DMS153 treated with DMSO at 0.1 percent for 48 hours (cell line): ENCODE results near the gene CT45A3.
"Not testable (repeated sequence)": the region's sequence is repeated elsewhere in the genome, so short reads cannot be mapped to it uniquely, and the experiment has no call there.

Experiments used
- DNase-seq: peaks from one replicate; lab custom pipeline; 2025; ENCODE audit not compliant: unreplicated experiment; lab: John Stamatoyannopoulos, UW

Gene CT45A3, protein sequence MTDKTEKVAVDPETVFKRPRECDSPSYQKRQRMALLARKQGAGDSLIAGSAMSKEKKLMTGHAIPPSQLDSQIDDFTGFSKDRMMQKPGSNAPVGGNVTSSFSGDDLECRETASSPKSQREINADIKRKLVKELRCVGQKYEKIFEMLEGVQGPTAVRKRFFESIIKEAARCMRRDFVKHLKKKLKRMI

DNA sequence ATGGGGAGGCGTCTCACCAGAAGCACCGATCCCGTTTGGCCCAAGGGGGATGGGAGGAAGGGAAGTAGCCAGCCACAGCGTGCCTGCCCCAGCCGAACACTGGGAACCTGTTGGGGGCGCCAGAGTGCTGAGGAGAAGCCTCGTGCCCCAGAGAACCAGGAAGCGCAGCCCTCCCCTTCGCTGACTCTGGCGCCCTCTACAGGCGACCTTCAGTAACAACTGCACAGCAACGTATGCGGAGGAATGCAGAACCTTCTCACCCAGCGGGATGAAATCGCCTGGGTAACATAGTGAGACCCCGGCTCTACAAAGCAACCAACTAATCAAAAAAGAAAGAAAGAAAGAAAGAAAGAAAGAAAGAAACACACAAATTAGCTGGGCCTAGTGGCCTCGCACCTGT, at the start of gene CT45A3:
CT45A3 (minus strand) TSS at position 101 of the 400 bp plus-strand sequence. CDS start 3,747 bp downstream, outside the sequence.
- not testable (repeated sequence) for DNase-seq

DNA sequence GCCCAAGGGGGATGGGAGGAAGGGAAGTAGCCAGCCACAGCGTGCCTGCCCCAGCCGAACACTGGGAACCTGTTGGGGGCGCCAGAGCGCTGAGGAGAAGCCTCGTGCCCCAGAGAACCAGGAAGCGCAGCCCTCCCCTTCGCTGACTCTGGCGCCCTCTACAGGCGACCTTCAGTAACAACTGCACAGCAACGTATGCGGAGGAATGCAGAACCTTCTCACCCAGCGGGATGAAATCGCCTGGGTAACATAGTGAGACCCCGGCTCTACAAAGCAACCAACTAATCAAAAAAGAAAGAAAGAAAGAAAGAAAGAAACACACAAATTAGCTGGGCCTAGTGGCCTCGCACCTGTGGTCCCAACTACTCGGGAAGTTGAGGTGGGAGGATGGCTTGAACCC, 34.7 kb upstream of the CT45A3 start, which contains the start of gene CT45A6:
CT45A6 (minus strand) TSS at position 101 of the 400 bp plus-strand sequence. CDS start 3,794 bp downstream, outside the sequence.
- not testable (repeated sequence) for DNase-seq

DNA sequence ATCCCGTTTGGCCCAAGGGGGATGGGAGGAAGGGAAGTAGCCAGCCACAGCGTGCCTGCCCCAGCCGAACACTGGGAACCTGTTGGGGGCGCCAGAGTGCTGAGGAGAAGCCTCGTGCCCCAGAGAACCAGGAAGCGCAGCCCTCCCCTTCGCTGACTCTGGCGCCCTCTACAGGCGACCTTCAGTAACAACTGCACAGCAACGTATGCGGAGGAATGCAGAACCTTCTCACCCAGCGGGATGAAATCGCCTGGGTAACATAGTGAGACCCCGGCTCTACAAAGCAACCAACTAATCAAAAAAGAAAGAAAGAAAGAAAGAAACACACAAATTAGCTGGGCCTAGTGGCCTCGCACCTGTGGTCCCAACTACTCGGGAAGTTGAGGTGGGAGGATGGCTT, 17.4 kb upstream of the CT45A3 start, which contains the start of gene CT45A5:
CT45A5 (minus strand) TSS at position 101 of the 400 bp plus-strand sequence. CDS start 3,774 bp downstream, outside the sequence.
- DNase-seq: not testable (repeated sequence)

DNA sequence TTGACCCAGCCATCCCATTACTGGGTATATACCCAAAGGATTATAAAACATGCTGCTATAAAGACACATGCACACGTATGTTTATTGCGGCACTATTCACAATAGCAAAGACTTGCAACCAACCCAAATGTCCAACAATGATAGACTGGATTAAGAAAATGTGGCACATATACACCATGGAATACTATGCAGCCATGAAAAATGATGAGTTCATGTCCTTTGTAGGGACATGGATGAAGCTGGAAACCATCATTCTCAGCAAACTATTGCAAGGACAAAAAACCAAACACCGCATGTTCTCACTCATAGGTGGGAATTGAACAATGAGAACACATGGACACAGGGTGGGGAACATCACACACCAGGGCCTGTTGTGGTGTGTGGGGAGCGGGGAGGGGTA, 23.3 kb downstream of the CT45A3 start:
- DNase-seq: not testable (repeated sequence)

DNA sequence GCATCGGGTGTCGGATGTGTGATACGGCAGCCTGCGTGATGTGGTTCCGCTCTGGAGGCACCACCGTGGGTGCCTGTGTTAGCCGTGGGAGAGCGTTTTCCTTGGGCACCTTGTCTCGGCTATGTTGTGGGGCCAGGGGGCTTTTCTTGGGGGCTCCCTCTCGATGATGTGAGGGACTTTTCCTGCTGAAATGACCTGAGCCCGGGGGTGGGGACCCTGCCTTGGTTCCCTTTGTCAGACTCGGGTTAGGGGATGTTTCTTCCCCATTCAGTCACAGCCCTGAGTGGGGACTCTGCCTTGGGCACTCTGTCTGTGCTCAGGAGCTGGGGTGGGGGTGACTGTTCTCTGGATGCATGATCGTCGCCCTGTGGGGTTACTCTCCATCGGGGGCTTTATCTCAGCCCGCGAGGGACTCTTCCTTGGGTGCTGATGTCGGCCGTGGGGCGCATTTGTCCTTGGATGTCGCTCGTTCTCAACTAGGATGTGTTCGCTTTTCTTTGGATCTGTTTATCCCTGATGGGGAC, 26.7 kb downstream of the CT45A3 start:
- no peak for DNase-seq

DNA sequence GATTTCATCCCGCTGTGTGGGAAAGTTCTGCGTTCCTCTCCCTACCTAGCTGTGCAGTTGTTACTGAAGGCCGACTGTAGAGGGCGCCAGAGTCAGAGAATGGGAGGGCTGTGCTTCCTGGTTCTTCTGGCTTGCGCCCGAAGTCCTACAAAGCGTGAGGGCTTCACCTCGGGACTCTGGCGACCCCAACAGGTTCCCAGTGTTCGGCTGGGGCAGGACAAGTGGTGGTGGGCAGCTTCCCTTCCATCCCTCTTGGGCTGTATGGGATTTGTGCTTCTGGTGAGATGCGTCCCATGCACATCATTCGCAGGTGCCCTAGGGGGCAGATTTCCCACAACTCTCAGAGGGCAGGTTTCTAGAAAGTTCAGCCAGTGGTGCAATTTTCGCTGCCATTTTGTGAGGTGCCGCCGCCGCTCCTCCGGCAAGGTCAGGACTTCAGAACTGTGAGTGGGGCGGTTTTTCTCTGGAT, 27.3 kb downstream of the CT45A3 start:
- DNase-seq: no peak

DNA sequence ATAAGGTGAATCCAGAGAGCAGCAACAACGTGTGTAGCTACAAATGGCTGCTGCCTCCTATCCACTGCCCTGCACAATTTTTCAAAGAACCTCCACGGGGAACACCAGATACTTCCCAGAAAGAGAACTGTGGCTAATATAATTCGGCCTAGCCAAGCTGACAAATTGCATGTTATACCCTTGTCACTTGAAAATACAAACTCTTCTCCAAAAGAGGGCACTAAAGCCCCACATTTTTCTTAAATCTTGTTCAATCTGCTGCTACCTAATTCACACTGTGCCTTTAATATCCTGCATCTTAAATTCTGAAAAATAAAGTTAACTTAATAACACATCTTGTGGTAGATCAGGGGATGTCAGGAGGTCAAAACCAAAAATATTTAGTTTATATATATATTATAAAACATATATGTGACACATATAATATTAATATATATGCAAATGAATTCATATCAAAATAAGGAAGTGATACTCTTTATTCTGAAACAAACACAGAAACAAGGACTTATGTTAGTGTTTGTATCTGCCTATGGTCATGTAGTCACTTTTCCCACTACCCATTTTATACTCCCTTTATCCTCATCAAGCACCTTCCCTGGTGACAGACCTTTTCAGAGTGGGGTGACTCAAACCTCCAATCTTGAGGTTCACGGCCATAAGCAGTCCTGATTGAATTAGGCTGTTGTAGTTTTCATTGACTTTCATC, 30.5 kb downstream of the CT45A3 start:
- no peak for DNase-seq

DNA sequence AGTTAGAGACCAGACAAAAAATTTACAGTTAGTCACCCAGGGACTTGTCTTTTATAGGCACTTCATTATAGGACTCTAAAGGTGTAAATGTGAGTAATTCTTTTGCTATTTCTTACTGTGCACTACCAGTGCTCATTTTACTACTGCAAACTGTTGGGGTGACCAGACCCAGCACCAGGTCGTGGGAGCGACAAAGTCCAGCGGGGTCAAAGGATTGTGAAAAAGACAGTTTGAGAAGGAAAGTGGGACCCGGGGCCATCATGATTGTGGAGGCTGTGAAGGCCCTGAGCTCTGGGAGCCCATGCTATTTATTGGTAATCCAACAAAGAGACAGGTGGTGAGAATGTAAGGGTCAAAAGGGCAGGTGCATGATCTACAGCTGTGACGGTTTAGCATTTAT, 33.3 kb downstream of the CT45A3 start:
- not testable (repeated sequence) for DNase-seq

DNA sequence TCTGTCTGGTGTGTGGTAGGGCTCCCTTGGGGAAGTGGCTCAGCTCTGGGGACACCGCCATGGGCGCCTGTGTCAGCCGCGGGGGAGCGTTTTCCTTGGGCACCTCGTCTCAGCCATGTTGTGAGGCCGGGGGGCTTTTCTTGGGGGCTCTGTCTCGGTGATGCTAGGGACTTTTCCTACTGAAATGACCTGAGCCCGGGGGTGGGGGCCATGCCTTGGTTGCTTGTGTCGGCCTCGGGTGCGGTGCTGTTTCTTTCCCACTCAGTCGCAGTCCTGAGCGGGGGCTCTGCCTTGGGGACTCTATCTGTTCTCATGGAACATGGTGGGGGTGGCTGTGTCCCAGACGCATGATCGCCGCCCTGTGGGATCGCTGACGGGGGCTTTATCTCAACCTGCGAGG, 54.2 kb downstream of the CT45A3 start:
- no peak for DNase-seq

DNA sequence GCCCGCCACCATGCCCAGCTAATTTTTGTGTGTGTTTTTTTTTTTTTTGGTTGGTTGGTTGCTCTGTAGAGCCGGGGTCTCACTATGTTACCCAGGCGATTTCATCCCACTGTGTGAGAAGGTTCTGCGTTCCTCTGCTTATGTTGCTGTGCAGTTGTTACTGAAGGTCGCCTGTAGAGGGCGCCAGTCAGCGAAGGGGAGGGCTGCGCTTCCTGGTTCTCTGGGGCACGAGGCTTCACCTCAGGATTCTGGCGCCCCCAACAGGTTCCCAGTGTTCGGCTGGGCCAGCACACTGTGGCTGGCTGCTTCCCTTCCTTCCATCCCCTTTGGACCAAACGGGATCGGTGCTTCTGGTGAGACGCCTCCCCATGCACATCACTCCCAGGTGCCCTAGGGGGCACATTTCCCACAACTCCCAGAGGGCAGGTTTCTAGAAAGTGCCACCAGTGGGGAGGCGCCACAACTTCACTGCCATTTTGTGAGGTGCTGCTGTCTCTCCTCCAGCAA, 54.8 kb downstream of the CT45A3 start, which contains the start of gene CT45A1:
CT45A1 (plus strand) TSS at position 457 of the 507 bp plus-strand sequence. CDS start 5,302 bp downstream, outside the sequence.
- not testable (repeated sequence) for DNase-seq
